ENCODE results near the gene EYS. TPM values are rescaled to one million over a fixed set of nuclear protein-coding genes. Genes with fewer than 3 reads are reported as not detected.

The EYS gene
- total and polyA plus RNA-seq, 2 of the 8 experiments (the other 6 are each of a cell fraction or from before 2014, with no cell fraction given) = 0.05 to 0.13 TPM

GRCh38 chr6:64681416-64682160 is 1025.4 kb downstream of the EYS start (continued):
- TF ChIP-seq CHD7 (IDR thresholded peaks at IDR 0.05; ENCODE audit: insufficient replicate concordance, low read length) = no peak

Data from H1 (cell line).